ENCODE measurements around the gene GABRG3.

Gene GABRG3

GRCh38 chr15:27050163-27050562, 79.2 kb downstream of the GABRG3 start:
- no peak for ATAC-seq
- no peak for TF ChIP-seq ZFP30 (CRISPR knock-in tag; IDR thresholded peaks at IDR 0.05)
- no peak for TF ChIP-seq TOX (CRISPR knock-in tag; IDR thresholded peaks at IDR 0.05; ENCODE audit: borderline replicate concordance)
- no peak for TF ChIP-seq CREB5 (CRISPR knock-in tag; IDR thresholded peaks at IDR 0.05; ENCODE audit: low read depth)
- no peak for TF ChIP-seq ISL1 (CRISPR knock-in tag; IDR thresholded peaks at IDR 0.05)
- no peak for TF ChIP-seq POU6F1 (CRISPR knock-in tag; IDR thresholded peaks at IDR 0.05; ENCODE audit: borderline replicate concordance, low read depth)

GRCh38 chr15:27054426-27054825, 83.4 kb downstream of the GABRG3 start:
- ATAC-seq, result no peak
- TF ChIP-seq CSDC2 (CRISPR knock-in tag; IDR thresholded peaks at IDR 0.05) (no peak), CSRNP3 (CRISPR knock-in tag; IDR thresholded peaks at IDR 0.05) (no peak), GLIS3 (CRISPR knock-in tag; IDR thresholded peaks at IDR 0.05) (no peak), TOX (CRISPR knock-in tag; IDR thresholded peaks at IDR 0.05; ENCODE audit: borderline replicate concordance) (no peak), PPARA (CRISPR knock-in tag; IDR thresholded peaks at IDR 0.05; ENCODE audit: borderline replicate concordance) (no peak), ZNF565 (CRISPR knock-in tag; conservative IDR thresholded peaks at IDR 0.05; ENCODE audit: low read depth) (no peak), ZNF8 (CRISPR knock-in tag; IDR thresholded peaks at IDR 0.05) (no peak), ZFP30 (CRISPR knock-in tag; IDR thresholded peaks at IDR 0.05) (no peak), TCF4 (CRISPR knock-in tag; IDR thresholded peaks at IDR 0.05; ENCODE audit: borderline replicate concordance) (no peak), ZC3H10 (CRISPR knock-in tag; IDR thresholded peaks at IDR 0.05) (no peak), TSHZ2 (CRISPR knock-in tag; IDR thresholded peaks at IDR 0.05) (no peak), SNAI2 (CRISPR knock-in tag; IDR thresholded peaks at IDR 0.05) (no peak), BACH2 (CRISPR knock-in tag; IDR thresholded peaks at IDR 0.05; ENCODE audit: borderline replicate concordance) (no peak), CREB5 (CRISPR knock-in tag; IDR thresholded peaks at IDR 0.05; ENCODE audit: low read depth) (no peak), POU6F1 (CRISPR knock-in tag; IDR thresholded peaks at IDR 0.05; ENCODE audit: borderline replicate concordance, low read depth) (no peak), ESRRG (CRISPR knock-in tag; IDR thresholded peaks at IDR 0.05) (no peak), OSR1 (CRISPR knock-in tag; IDR thresholded peaks at IDR 0.05) (no peak)

- no peak for ATAC-seq
- TF ChIP-seq SNAI2 (CRISPR knock-in tag; IDR thresholded peaks at IDR 0.05) (no peak), CREB5 (CRISPR knock-in tag; IDR thresholded peaks at IDR 0.05; ENCODE audit: low read depth) (no peak), TCF4 (CRISPR knock-in tag; IDR thresholded peaks at IDR 0.05; ENCODE audit: borderline replicate concordance) (no peak), PATZ1 (CRISPR knock-in tag; IDR thresholded peaks at IDR 0.05; ENCODE audit: borderline replicate concordance) (no peak), ZNF8 (CRISPR knock-in tag; IDR thresholded peaks at IDR 0.05) (no peak), ESRRG (CRISPR knock-in tag; IDR thresholded peaks at IDR 0.05) (no peak), BACH2 (CRISPR knock-in tag; IDR thresholded peaks at IDR 0.05; ENCODE audit: borderline replicate concordance) (no peak), ARNTL (CRISPR knock-in tag; IDR thresholded peaks at IDR 0.05; ENCODE audit: borderline replicate concordance, low read depth) (no peak), RARB (CRISPR knock-in tag; IDR thresholded peaks at IDR 0.05) (no peak), CSDC2 (CRISPR knock-in tag; IDR thresholded peaks at IDR 0.05) (no peak), ZNF565 (CRISPR knock-in tag; conservative IDR thresholded peaks at IDR 0.05; ENCODE audit: low read depth) (no peak), ZFP3 (CRISPR knock-in tag; IDR thresholded peaks at IDR 0.05) (no peak)
These were observed 87.1 kb downstream of the GABRG3 start for GRCh38 chr15:27057904-27058645.

All from SK-N-SH treated with all-trans-retinoic acid at 6 μM for 48 hours (cell line).